IPS-20b (cell line): ENCODE results near the gene CYP20A1.
A peak's percentile ranks its signal among the peaks of the same experiment; 100 is the strongest.
"Not testable (repeated sequence)": the region's sequence is repeated elsewhere in the genome, so short reads cannot be mapped to it uniquely, and the experiment has no call there.

Experiments used
- H3K27ac ChIP-seq: one replicate; pipeline ENCODE4 v1.5.1; 2013; ENCODE audit warnings: low read length
- H3K27me3 ChIP-seq: 2 replicates; pipeline ENCODE4 v1.6.1; 2013; ENCODE audit warnings: mild to moderate bottlenecking, low read length, inconsistent platforms; ENCODE audit not compliant: insufficient read depth
- H3K36me3 ChIP-seq: 2 replicates; pipeline ENCODE4 v1.6.1; 2013; ENCODE audit warnings: low read depth, mild to moderate bottlenecking, inconsistent platforms, low read length, moderate library complexity; ENCODE audit not compliant: insufficient read depth
- H3K4me1 ChIP-seq: 2 replicates; pipeline ENCODE4 v1.6.1; 2013; ENCODE audit warnings: mild to moderate bottlenecking, control low read depth, inconsistent platforms, low read length, moderate library complexity; ENCODE audit not compliant: insufficient read depth
- H3K4me3 ChIP-seq: 2 replicates; pipeline ENCODE4 v1.5.1; 2013; ENCODE audit warnings: mild to moderate bottlenecking, low read length, inconsistent platforms
- H3K9ac ChIP-seq: 2 replicates; pipeline ENCODE4 v1.6.1; 2013; ENCODE audit warnings: low read depth, mild to moderate bottlenecking, inconsistent platforms, low read length, moderate library complexity
- H3K9me3 ChIP-seq: 2 replicates; pipeline ENCODE4 v1.6.1; 2013; ENCODE audit warnings: mild to moderate bottlenecking, low read depth, low read length, inconsistent platforms; ENCODE audit not compliant: insufficient read depth

Gene CYP20A1

DNA sequence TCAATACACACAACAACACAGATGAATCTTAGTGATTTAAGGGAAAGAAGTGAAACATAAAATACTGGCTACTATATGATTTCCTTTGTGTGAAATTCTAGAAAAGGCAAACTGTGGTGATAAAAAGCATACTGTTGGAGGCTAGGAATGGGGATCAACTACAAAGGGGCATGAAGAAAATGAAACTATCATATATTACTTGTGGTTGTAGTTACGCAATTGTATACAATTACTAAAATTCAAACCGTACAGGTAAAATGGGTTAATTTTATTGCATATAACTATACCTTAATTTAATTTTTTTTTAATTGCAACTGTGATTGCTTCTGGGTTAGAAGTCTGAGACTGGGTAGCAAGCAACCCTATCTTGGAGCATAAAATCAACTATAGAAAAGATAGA, 47.7 kb downstream of the CYP20A1 start:
- Histone ChIP-seq H3K9me3 (no peaks in the 10 kb centered on the region), H3K27ac (no peak overlapping the region), H3K36me3 (peaks cover 42% of the 10 kb centered on the region), H3K4me1 (no peaks in the 10 kb centered on the region), H3K4me3 (no peak overlapping the region), H3K9ac (no peak overlapping the region), H3K27me3 (no peaks in the 10 kb centered on the region)

DNA sequence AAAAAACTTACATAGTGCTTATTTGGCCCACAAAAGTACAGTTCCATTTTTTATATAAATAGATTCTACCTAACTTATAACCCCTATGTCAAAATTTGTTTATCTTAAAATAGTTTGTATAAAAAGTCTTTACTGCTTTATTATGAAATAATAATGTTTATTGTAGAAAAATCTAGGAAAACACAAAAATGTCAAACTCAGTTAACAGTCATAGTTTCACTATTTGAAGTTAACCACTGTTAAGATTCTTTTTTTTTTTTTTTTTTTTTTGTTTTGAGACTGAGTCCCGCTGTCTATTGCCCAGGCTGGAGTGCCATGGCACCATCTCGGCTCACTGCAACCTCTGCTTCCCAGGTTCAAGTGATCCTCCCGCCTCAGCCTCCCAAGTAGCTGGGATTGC, 62.8 kb downstream of the CYP20A1 start:
- H3K4me3 ChIP-seq, result no peak overlapping the region
- no peak overlapping the region for H3K27ac ChIP-seq
- H3K27me3 ChIP-seq, result no peaks in the 10 kb centered on the region
- peaks cover 5% of the 10 kb centered on the region for H3K36me3 ChIP-seq
- H3K9ac ChIP-seq, result no peak overlapping the region
- H3K9me3 ChIP-seq, result no peaks in the 10 kb centered on the region
- no peaks in the 10 kb centered on the region for H3K4me1 ChIP-seq

- not testable (repeated sequence) for H3K4me3 ChIP-seq, H3K27ac ChIP-seq, H3K4me1 ChIP-seq, H3K9ac ChIP-seq, H3K27me3 ChIP-seq, H3K9me3 ChIP-seq, H3K36me3 ChIP-seq
Measured at GRCh38 chr2:203302586-203302985, 63.8 kb downstream of the CYP20A1 start.

DNA sequence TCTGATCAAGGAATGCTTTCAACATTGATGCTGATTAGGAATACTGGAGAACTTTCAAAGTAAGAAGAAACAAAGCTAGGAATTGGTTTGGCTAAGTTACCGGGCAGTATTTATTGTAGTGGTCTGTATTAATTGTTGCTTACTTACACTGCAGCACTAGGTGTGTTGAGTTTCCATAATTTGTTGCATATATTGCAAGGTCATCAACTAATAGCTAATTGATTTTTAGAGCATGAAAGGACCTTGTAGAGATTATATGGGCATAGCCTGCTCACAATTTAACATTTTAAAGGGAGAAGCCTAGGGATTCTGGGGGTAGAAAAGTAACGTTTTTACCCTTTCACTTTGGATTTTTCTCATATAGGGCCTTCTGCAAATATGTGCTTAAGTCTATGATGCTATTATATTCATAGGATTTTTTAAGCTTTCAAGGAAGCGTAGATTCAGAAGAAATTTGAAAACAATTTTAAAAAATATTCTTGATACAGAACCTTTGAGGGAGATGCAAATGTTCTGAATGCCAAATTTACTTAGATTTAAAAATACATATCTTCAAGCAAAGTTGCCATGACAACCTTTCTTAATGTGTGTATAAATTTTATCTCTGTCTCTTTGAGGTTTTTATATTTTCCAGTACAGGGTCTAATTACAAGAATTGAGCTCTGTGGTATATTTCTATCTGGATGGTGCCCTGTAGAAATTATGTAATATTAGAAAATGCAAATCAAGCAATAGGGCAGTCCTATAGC, 72.0 kb downstream of the CYP20A1 start:
- H3K27ac ChIP-seq, result no peak overlapping the region
- no peaks in the 10 kb centered on the region for H3K4me1 ChIP-seq
- H3K36me3 ChIP-seq, result peaks cover 5% of the 10 kb centered on the region
- H3K9ac ChIP-seq, result no peak overlapping the region
- H3K9me3 ChIP-seq, result peaks cover 11% of the 10 kb centered on the region
- H3K27me3 ChIP-seq, result no peaks in the 10 kb centered on the region
- no peak overlapping the region for H3K4me3 ChIP-seq

DNA sequence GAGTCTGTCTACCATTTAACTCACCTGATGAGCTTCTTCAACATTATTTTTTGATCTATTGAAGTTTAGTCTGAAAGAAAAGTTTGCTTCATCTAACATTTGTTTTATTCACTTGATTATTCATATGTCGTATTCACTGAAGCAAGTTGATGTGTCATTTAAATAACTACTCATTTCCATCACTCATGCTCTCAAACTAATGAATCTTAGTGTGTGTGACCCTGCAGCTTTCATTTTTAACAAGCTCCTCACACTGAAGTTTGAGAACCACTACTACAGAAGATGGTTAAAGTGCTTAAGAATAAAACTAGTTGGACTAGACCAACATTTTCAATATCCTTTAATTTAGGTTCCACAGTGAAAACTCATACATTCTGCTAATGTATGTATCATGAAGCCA, 87.5 kb downstream of the CYP20A1 start:
- no peaks in the 10 kb centered on the region for H3K36me3 ChIP-seq
- no peaks in the 10 kb centered on the region for H3K27me3 ChIP-seq
- no peak overlapping the region for H3K9ac ChIP-seq
- no peaks in the 10 kb centered on the region for H3K9me3 ChIP-seq
- no peak overlapping the region for H3K4me3 ChIP-seq
- no peak overlapping the region for H3K27ac ChIP-seq
- peaks cover 10% of the 10 kb centered on the region; the same call in 1 of the 2 replicates for H3K4me1 ChIP-seq

- Histone ChIP-seq H3K9ac (peak overlapping the region; percentile 90), H3K36me3 (no peaks in the 10 kb centered on the region), H3K27me3 (no peaks in the 10 kb centered on the region), H3K4me1 (peaks cover 10% of the 10 kb centered on the region; the same call in 1 of the 2 replicates), H3K27ac (peak overlapping the region; percentile 63), H3K4me3 (peak overlapping the region; percentile 74), H3K9me3 (no peaks in the 10 kb centered on the region)
Measured at GRCh38 chr2:203327582-203327900, 88.7 kb downstream of the CYP20A1 start.

DNA sequence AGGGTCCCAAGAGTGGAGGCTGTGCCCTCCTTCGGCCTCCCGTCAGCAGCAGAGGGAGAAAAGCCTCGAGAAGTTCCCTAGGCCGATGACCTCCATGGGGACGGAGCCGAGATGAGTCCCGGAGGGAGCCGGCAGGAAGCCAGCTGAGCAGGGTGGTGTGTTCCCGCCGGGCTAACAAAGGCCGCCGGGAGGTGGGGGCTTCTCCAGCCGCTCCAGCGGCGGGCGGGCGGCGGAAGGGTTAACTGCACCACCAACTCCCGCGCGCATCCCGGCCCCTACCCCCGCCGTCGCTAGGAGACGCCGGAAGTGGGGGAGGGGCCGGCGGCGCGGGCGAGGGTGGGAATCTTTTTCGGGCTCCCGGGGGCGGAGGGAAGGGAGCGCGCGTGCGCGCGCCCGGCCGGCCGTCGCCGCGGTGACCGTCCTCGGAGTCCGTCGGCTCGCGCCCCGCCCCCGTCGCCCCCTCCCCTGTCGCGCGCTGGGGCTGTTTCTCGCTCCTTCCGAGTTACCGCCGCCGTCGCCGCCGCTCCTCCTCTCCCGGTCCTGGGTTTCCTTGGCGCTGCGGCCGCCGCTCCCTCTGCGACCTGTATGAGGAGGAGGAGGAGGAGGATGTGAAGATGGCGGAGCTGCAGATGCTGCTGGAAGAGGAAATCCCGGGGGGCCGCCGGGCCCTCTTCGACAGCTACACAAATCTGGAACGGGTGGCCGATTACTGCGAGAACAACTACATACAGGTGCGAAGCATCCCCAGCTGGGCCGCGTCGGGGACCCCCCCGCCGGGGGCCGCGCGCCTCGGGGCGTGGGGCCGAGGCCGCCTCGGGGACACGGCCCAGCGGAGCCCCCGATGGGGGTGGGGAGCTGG, 89.3 kb downstream of the CYP20A1 start, which contains the start of gene ABI2:
Gene ABI2 (plus strand): TSS at position 494 of the 859 bp plus-strand sequence. CDS start 121 bp downstream, at position 615.
- Histone ChIP-seq H3K4me1 (peaks cover 10% of the 10 kb centered on the region; the same call in 1 of the 2 replicates), H3K9ac (peak within 1 kb of the TSS; percentile 95), H3K27me3 (no peaks in the 10 kb centered on the region), H3K27ac (peak within 1 kb of the TSS; percentile 88), H3K36me3 (no peaks in the 10 kb centered on the region), H3K9me3 (no peaks in the 10 kb centered on the region), H3K4me3 (peak within 1 kb of the TSS; percentile 99)

DNA sequence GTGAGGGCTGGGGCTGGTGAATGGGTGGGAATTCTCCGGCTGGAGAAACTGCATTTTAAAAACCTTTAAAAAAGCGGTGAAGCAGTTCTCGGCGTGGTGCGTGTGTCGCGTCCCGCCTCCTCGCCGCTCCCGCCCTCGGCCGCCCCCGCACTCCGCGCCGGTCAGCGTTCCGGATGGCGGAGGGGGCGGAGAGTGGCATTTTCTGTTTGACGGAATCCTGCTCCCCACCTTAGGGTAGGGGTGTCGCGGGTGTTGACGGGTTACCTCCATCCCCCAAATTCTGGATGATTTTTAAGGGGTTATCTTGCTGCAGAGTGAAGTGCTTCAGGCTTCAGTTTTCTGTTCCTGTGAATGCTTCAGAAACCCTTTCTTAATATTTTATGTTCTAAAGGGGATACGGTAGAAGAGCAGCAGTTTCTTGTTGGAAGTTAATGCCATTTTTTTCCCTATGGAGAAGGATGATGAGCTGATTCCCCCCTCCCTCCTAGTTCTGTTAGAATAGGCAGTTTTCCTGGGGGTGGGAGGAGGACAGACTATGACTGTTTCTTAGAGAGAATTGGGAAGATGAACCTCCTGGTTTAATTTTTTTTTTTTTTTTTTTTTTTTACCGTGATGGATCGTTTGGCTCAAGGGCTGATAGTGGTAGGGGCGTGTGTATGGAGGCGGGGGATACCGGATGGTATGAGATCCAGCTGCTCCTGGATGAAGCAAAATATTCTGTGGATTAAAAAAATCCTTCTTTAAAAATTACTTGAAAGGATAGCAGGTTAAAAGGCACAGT, 90.1 kb downstream of the CYP20A1 start:
- Histone ChIP-seq H3K9me3 (no peaks in the 10 kb centered on the region), H3K27ac (peak overlapping the region; percentile 88), H3K36me3 (peaks cover 2% of the 10 kb centered on the region; the same call in 1 of the 2 replicates), H3K4me1 (peaks cover 10% of the 10 kb centered on the region; the same call in 1 of the 2 replicates), H3K4me3 (peak overlapping the region; percentile 99), H3K9ac (peak overlapping the region; percentile 95), H3K27me3 (no peaks in the 10 kb centered on the region)

DNA sequence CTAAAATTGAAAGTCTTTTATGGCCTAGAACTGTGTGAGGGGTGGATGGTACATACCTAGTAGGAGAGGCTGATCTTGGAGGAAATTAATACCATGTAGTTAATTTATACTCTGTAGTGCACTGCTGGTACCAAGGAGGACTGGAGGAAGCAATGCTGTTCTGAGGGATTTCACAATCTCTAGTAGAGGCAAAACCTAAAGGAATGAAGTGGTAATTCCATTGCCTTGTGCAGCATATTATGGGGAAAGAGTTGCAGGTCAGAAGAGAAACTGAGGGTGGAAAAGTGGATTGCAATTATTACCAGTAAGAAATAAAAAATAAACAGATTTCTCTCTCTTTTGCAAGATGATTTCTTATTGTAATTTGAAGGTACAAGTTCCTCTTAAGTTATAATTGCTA, 91.6 kb downstream of the CYP20A1 start:
- Histone ChIP-seq H3K9ac (peak overlapping the region; percentile 55; the same call in 1 of the 2 replicates), H3K4me3 (peak overlapping the region; percentile 99), H3K27ac (no peak overlapping the region)

GRCh38 chr2:203338322-203338721, 99.5 kb downstream of the CYP20A1 start:
- H3K27me3 ChIP-seq, result no peaks in the 10 kb centered on the region
- H3K4me3 ChIP-seq, result no peak overlapping the region
- H3K9me3 ChIP-seq, result no peaks in the 10 kb centered on the region
- H3K9ac ChIP-seq, result no peak overlapping the region
- H3K27ac ChIP-seq, result no peak overlapping the region
- peaks cover 11% of the 10 kb centered on the region; the same call in 1 of the 2 replicates for H3K4me1 ChIP-seq
- H3K36me3 ChIP-seq, result peaks cover 21% of the 10 kb centered on the region

More for the DNA sequence above, 91.6 kb downstream of the CYP20A1 start:
- H3K9me3 ChIP-seq, result no peaks in the 10 kb centered on the region
- H3K36me3 ChIP-seq, result peaks cover 12% of the 10 kb centered on the region; the same call in 1 of the 2 replicates
- peaks cover 10% of the 10 kb centered on the region; the same call in 1 of the 2 replicates for H3K4me1 ChIP-seq
- H3K27me3 ChIP-seq, result no peaks in the 10 kb centered on the region

DNA sequence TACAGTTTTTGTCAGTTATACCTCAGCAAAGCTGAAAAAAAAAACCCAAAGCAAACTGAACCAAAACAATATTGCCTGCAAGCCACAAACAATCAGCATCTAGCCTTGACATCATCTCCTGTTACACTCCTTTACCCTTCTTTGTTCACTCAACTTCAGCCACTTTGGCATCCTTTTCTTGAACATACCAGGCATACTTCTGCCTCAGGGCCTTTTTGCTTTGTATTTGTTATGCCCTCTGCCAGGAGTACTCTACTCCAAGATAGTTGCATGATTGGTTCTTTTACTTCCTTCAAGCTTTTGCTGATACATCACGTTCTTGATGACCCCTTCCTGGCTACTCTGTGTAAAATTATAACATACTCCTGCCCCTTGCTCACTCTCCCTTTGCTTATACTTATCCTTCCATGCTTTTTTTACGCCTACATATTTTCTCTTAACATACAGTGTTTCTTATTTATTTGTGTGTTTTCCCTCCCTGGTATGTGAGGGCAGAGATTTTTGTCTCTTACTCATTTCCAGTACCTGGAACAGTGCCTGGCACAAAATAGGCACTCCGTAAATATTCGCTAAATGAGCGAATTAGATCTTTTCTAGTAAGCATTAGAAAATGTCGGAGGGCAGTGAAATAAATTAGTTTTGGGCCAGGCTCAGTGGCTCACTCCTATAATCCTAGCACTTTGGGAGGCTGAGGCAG, 102.1 kb downstream of the CYP20A1 start:
- H3K4me1 ChIP-seq, result peaks cover 11% of the 10 kb centered on the region; the same call in 1 of the 2 replicates
- H3K27ac ChIP-seq, result no peak overlapping the region
- H3K9me3 ChIP-seq, result no peaks in the 10 kb centered on the region
- no peaks in the 10 kb centered on the region for H3K27me3 ChIP-seq
- H3K36me3 ChIP-seq, result peaks cover 15% of the 10 kb centered on the region
- no peak overlapping the region for H3K4me3 ChIP-seq
- no peak overlapping the region; the same call in 1 of the 2 replicates for H3K9ac ChIP-seq
